HG03439 (cell line): Measurements from ENCODE around the gene GMCL2.

Experiments
- ATAC-seq: cut with Tn5 transposase; IDR thresholded peaks from one replicate; pipeline ENCODE4 v1.9.1; 2021; ENCODE audit warnings: mild to moderate bottlenecking, moderate library complexity; ENCODE audit not compliant: unreplicated experiment

Gene GMCL2

GRCh38 chr5:178147406-178147805 is 39.8 kb downstream of the GMCL2 start:
- ATAC-seq = no peak

- no peak for ATAC-seq
These were observed 41.0 kb downstream of the GMCL2 start for GRCh38 chr5:178145965-178146820.

- ATAC-seq = no peak
These were observed 43.3 kb downstream of the GMCL2 start for GRCh38 chr5:178143901-178144300.

- no peak for ATAC-seq
These were observed 43.9 kb downstream of the GMCL2 start for GRCh38 chr5:178143246-178143645.

- ATAC-seq = no peak
These were observed 44.5 kb downstream of the GMCL2 start for GRCh38 chr5:178142642-178143041.

GRCh38 chr5:178141550-178141949 is 45.6 kb downstream of the GMCL2 start:
- no peak for ATAC-seq

- no peak for ATAC-seq
These were observed 49.2 kb downstream of the GMCL2 start for GRCh38 chr5:178137991-178138390.

GRCh38 chr5:178136990-178137389 is 50.2 kb downstream of the GMCL2 start:
- ATAC-seq = no peak
